LNCAP (cell line): ENCODE measurements around the gene RBSN.

Experiments
- TF ChIP-seq, protein P1 (sequence below): fragments of 450-650 bp; IDR thresholded peaks from 2 replicates; pipeline ENCODE4 v1.5.1; 2017; ENCODE audit warnings: mild to moderate bottlenecking

RBSN gene

DNA sequence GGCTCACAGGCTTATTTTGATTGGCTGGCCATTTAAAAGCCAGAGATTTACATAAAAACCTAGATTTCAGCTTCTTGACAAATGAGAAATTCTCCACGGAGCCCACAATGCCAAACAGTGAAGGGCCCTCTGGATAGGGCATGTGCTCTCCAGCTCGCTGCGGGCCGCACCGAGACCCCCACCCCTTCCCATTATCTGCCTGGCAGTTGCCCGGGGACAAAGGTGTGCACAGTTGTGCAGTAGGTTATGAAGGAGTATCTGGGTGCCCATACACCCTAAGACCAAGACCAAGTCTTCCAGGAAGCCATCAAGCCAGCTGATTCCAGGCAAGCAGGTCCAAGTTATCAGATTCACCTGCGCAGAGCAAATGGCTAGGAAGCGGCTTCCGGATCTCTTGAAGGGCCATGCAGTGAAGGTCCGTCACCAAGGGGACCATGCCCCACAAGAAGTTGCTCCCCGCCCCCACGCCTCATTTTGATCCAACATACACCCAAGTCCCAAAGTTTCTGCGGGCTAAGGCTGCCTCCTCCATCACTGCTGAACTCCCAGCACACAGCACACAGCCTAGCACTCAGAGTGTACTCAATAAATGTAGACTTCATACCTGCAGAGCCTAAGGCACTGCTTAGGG lies 35.2 kb downstream of the RBSN start:
- TF ChIP-seq, protein P1, sequence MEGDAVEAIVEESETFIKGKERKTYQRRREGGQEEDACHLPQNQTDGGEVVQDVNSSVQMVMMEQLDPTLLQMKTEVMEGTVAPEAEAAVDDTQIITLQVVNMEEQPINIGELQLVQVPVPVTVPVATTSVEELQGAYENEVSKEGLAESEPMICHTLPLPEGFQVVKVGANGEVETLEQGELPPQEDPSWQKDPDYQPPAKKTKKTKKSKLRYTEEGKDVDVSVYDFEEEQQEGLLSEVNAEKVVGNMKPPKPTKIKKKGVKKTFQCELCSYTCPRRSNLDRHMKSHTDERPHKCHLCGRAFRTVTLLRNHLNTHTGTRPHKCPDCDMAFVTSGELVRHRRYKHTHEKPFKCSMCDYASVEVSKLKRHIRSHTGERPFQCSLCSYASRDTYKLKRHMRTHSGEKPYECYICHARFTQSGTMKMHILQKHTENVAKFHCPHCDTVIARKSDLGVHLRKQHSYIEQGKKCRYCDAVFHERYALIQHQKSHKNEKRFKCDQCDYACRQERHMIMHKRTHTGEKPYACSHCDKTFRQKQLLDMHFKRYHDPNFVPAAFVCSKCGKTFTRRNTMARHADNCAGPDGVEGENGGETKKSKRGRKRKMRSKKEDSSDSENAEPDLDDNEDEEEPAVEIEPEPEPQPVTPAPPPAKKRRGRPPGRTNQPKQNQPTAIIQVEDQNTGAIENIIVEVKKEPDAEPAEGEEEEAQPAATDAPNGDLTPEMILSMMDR: no peak

DNA sequence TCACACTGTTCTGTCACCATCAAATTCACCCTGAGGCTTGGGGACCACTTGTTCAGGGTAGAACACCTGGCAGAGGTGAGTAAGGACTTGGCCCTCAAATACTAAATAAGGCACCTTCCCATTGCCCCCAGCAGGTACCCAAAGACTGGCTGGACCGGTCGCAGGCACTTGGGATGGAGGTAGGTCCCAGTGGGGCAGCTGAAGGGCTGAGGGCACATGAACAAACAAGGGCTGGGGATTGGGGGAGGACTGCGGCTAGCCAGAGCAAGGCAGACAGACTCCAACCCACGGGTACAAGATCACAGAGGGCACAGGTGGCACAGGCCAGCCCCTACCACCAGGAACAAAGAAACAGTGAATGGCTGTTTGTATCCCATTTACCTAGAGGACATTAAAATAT lies 35.7 kb downstream of the RBSN start:
- TF ChIP-seq, protein P1: no peak

DNA sequence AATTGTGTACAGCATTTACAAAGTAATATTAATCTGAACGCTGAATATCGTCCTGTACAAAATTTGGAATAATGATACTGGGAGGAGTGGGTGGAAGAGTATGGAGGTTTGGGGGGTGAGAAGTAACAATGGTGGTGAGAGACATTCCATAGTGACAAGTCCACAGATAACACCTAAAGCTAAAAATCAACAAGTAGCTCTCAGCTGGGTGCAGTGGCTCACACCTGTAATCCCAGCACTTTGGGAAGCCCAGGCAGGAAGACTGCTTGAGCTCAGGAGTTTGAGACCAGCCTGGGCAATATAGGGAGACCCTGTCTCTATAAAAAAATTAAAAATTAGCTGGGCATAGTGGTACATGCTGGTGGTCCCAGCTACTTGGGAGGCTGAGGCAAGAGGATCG lies 38.9 kb downstream of the RBSN start:
- TF ChIP-seq, protein P1: no peak

DNA sequence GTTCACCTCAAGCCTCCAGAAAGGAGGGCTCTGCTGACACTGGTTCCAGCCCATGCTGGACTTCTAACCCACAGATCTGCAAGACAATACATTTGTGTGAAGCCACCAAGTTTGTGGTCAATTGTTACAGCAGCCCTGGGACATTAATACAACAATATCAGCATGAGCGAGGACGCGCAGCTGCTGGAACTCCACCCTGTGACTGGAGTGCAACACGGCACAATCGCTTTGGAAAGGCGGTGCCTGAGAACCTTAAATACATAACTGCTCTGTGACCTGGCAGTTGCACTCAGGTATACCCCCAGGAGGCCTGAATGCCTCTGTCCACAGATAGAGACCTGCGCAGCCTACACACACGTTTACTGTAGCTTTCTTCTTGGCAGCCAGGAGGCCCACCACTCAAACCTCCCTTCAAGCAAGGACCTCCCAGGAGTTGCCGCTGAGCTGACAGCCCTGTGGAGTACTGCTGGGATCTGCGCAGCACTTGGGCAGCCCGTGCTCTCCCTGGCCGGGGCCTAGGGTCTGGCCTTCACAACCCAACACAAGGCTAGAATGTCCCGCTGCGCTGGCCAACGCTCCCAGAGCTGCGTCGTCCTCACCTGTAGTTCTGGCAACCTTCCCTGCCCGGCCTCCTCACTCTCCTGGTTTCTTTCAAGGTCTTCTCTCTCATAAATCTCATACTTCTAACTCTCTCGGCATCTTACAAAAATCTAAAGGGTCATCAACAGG lies 42.1 kb downstream of the RBSN start:
- TF ChIP-seq, protein P1: no peak

DNA sequence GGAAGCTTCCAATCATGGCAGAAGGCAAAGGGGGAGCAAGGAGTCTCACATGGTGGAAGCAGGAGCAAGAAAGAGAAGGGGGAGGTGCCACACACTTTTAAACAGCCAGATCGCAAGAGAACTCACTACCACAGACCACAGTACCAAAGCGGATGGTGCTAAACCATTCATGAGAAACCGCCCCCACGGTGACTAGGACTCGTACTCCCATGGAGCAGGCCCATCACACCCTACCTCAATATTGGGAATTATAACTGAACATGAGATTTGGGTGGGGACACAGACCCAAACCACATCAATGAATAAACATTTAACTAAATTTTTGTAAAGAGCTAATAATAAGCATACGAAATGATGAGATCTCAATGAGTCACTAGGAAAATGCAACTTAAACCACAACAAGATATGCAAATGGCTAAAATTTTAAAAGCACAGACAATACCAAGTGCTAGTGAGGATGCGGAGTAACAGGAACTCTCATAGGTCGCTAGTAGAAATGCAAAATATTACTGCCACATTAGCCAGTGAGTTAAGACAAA lies 43.9 kb downstream of the RBSN start:
- TF ChIP-seq, protein P1: no peak

DNA sequence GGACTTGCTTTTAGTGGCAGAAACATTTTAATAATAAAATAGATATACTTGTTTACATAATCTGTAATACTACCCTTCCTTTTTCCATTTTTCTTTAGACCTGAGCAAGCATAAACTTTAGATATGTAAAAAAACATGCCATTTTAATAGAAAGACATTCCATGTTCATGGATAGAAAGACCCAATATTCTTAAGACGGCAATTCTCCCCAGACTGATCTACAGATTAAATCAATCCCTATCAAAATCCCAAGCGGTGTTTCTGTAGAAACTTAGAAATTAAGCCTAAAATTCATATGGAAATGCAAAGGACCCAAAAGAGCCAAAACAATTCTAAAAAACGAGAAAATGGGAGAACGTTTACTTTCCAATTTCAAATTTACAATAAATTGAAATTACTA lies 45.4 kb downstream of the RBSN start:
- TF ChIP-seq, protein P1: no peak

DNA sequence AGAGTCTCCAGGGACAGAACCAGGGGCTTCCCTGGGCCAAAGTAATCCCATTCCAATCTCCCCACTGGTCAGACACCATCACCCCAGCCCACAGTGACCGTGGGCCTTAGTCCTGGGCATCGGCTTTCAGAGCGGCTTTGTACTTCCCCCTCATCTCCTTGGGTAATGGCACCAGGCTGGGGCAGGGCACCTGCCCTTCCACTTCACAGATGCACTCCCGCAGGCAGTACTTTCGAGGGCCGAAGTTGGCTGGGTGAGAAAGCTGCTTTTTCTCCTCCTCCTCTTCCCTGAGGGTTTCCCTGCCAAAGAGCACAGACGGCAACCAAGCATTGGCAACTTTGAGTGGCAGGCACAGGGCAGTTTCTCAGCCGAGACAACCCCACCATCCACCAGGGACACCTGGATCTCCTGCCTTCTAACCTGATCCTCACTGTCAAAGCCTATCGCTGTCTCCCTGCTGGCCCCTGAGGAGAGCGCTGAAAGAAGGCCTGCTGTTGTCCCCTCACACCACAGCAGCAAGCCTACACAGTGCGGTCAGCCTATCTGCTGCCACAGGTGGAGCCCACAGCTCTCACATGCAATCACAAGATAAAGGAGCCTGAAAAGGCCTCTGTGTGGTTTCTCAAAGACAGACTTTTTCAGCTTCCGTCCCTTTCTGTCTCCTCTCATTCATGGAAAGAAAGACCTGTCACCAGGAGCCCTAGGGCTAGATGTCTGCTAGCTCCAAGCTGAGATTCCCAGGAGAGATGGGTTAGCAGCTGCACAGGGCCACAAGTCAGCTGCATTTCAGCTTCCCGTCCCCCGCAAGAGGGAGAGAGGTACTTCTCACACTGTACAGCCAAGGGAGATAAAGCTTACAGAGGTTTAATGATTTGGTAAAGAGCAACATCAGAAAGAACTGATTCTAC lies 46.4 kb downstream of the RBSN start:
- TF ChIP-seq, protein P1: no peak
